ENCODE results near the gene MMP11. TPM values are rescaled to one million over a fixed set of nuclear protein-coding genes. Genes with fewer than 3 reads are reported as not detected.

MMP11 gene
- total and polyA plus RNA-seq, 12 donors, result 0.44 to 7.4 (median 4.3) TPM

GRCh38 chr22:23816156-23816976 lies 43.7 kb downstream of the MMP11 start:
- peak in 1 of 7 donors; percentile 48 for DNase-seq
- intact Hi-C loops (cut with DNase I), result no loop called here

GRCh38 chr22:23817146-23817545 lies 44.5 kb downstream of the MMP11 start:
- no peaks in the 10 kb centered on the region for H3K27me3 ChIP-seq
- H3K4me1 ChIP-seq (replicated peaks in 1 of 2), result peaks cover 0 to 14% of the 10 kb centered on the region in 2 donors
- H3K4me3 ChIP-seq, result no peak overlapping the region
- 89 to 99% (median 93%) methylated on average over 5 to 6 of the region's 6 CpGs for WGBS, 4 donors
- H3K27ac ChIP-seq, result no peak overlapping the region
- no peaks in the 10 kb centered on the region for H3K9me3 ChIP-seq (replicated peaks in 1 of 3)
- intact Hi-C loops (cut with DNase I), result no loop called here
- H3K36me3 ChIP-seq (replicated peaks in 1 of 2), result peaks cover 0 to 60% of the 10 kb centered on the region in 2 donors
- DNase-seq, result no peak
- no peak for TF ChIP-seq CTCF (IDR thresholded peaks at IDR 0.05)
- TF ChIP-seq POLR2A (IDR thresholded peaks at IDR 0.05), result no peak

More at GRCh38 chr22:23816156-23816976, 43.7 kb downstream of the MMP11 start:
- H3K4me1 ChIP-seq (replicated peaks in 1 of 2), result peaks cover 0 to 13% of the 10 kb centered on the region in 2 donors
- peaks cover 0 to 58% of the 10 kb centered on the region in 2 donors for H3K36me3 ChIP-seq (replicated peaks in 1 of 2)
- 79 to 83% (median 82%) methylated on average over 10 to 18 of the region's 18 CpGs for WGBS, 4 donors
- H3K27ac ChIP-seq, result no peak overlapping the region
- H3K4me3 ChIP-seq, result no peak overlapping the region
- H3K27me3 ChIP-seq, result no peaks in the 10 kb centered on the region
- no peak for TF ChIP-seq POLR2A (IDR thresholded peaks at IDR 0.05)
- no peak for TF ChIP-seq CTCF (IDR thresholded peaks at IDR 0.05)
- no peaks in the 10 kb centered on the region for H3K9me3 ChIP-seq (replicated peaks in 1 of 3)

GRCh38 chr22:23818541-23818940 lies 45.9 kb downstream of the MMP11 start:
- H3K36me3 ChIP-seq (replicated peaks in 1 of 2), result peaks cover 0 to 65% of the 10 kb centered on the region in 2 donors
- intact Hi-C loops (cut with DNase I), result no loop called here

More at GRCh38 chr22:23818541-23818940, 45.9 kb downstream of the MMP11 start:
- H3K27ac ChIP-seq, result no peak overlapping the region
- no peak for DNase-seq
- no peaks in the 10 kb centered on the region for H3K27me3 ChIP-seq
- no peak for TF ChIP-seq CTCF (IDR thresholded peaks at IDR 0.05)
- no peak for TF ChIP-seq POLR2A (IDR thresholded peaks at IDR 0.05)
- peaks cover 6 to 14% of the 10 kb centered on the region in 2 donors for H3K4me1 ChIP-seq (replicated peaks in 1 of 2)
- no peak overlapping the region for H3K4me3 ChIP-seq
- WGBS, 4 donors, result 81 to 91% (median 86%) methylated on average over 2 of the region's 2 CpGs
- no peaks in the 10 kb centered on the region for H3K9me3 ChIP-seq (replicated peaks in 1 of 3)
